Colonic mucosa (tissue), 4 donors: ENCODE data around the gene ZNF341. TPM values are rescaled to one million over a fixed set of nuclear protein-coding genes. Genes with fewer than 3 reads are reported as not detected.
A peak's percentile ranks its signal among the peaks of the same experiment; 100 is the strongest.

ENCODE experiments used
- DNase-seq: peaks from one replicate; pipeline ENCODE4 v3.0.0-alpha.2; 2020
- H3K27ac ChIP-seq: fragments of 200-600 bp; one replicate; pipeline ENCODE4 v1.8.0; 2021
- H3K27me3 ChIP-seq: fragments of 200-600 bp; one replicate; pipeline ENCODE4 v1.8.0; 2021
- H3K36me3 ChIP-seq: fragments of 200-600 bp; one replicate; pipeline ENCODE4 v1.8.0; 2021
- H3K4me1 ChIP-seq: fragments of 200-600 bp; one replicate; pipeline ENCODE4 v1.8.0; 2021; ENCODE audit warnings: mild to moderate bottlenecking
- H3K4me3 ChIP-seq: fragments of 200-600 bp; one replicate; pipeline ENCODE4 v1.8.0; 2021
- H3K9ac ChIP-seq, 2 donors: one replicate each; pipeline ENCODE4 v1.7.0; 2013; ENCODE audit warnings: control low read depth in 2 of 2, low read depth in 2 of 2, low read length in 2 of 2
- H3K9me3 ChIP-seq: fragments of 200-600 bp; one replicate; pipeline ENCODE4 v1.8.0; 2021
- CTCF ChIP-seq: fragments of 200-600 bp; IDR thresholded peaks from one replicate; pipeline ENCODE4 v1.8.0; 2022; ENCODE audit warnings: antibody characterized with exemption, mild to moderate bottlenecking
- intact Hi-C: fragments of 100-400 bp; cut with DNase I; formaldehyde crosslinking; loops from one replicate; pipeline ENCODE4 v1.14.1; 2022
- total RNA-seq, 2 donors: library from RNA; stranded (reverse); fragmentation: NEBNext Ultra II Directional in 1 of 2; extraction: Animal tissue kit (Norgen Biotek cat#: 25700) in 1 of 2; gene quantifications; one replicate each; pipeline ENCODE4 v1.2.1, GENCODE V29; 2021
- donor health status: healthy.
- donor health status: DM: no; HTN: no; CAD: no.
- donor health status: DM: no; HTN: no; CAD: no.

ZNF341 gene
- total RNA-seq, 2 donors from 2014 or later: 2.7 to 6.1 TPM

GRCh38 chr20:33704197-33704924 is 27.4 kb upstream of the ZNF341 start:
- H3K9me3 ChIP-seq: no peaks in the 10 kb centered on the region
- H3K36me3 ChIP-seq: no peaks in the 10 kb centered on the region
- H3K4me3 ChIP-seq: no peak overlapping the region
- no peak overlapping the region for H3K9ac ChIP-seq
- no peak overlapping the region for H3K27ac ChIP-seq
- no peak for TF ChIP-seq CTCF
- H3K27me3 ChIP-seq: no peaks in the 10 kb centered on the region
- no peaks in the 10 kb centered on the region for H3K4me1 ChIP-seq
- intact Hi-C loops: no loop called here
- DNase-seq: no peak

GRCh38 chr20:33707668-33708067 is 24.1 kb upstream of the ZNF341 start:
- H3K36me3 ChIP-seq: no peaks in the 10 kb centered on the region
- H3K27ac ChIP-seq: no peak overlapping the region
- no peak overlapping the region for H3K9ac ChIP-seq
- no peaks in the 10 kb centered on the region for H3K27me3 ChIP-seq
- TF ChIP-seq CTCF: no peak
- no peaks in the 10 kb centered on the region for H3K9me3 ChIP-seq
- DNase-seq: no peak
- H3K4me1 ChIP-seq: no peaks in the 10 kb centered on the region
- H3K4me3 ChIP-seq: no peak overlapping the region
- intact Hi-C loops: no loop called here

GRCh38 chr20:33709398-33709797 is 22.4 kb upstream of the ZNF341 start:
- Histone ChIP-seq H3K9me3 (no peaks in the 10 kb centered on the region), H3K4me1 (no peaks in the 10 kb centered on the region), H3K36me3 (no peaks in the 10 kb centered on the region), H3K9ac (no peak overlapping the region), H3K27me3 (no peaks in the 10 kb centered on the region), H3K4me3 (no peak overlapping the region), H3K27ac (no peak overlapping the region)
- DNase-seq: no peak
- no peak for TF ChIP-seq CTCF
- intact Hi-C loops: no loop called here

- Histone ChIP-seq H3K36me3 (no peaks in the 10 kb centered on the region), H3K27me3 (no peaks in the 10 kb centered on the region), H3K9me3 (no peaks in the 10 kb centered on the region), H3K27ac (no peak overlapping the region), H3K4me1 (no peaks in the 10 kb centered on the region), H3K4me3 (no peak overlapping the region), H3K9ac (no peak overlapping the region)
- no peak for TF ChIP-seq CTCF
- intact Hi-C loops: no loop called here
- DNase-seq: peak; percentile 38
Observed at GRCh38 chr20:33709905-33710541, 21.8 kb upstream of the ZNF341 start.

GRCh38 chr20:33710681-33711445 is 20.9 kb upstream of the ZNF341 start:
- DNase-seq: no peak
- no peak for TF ChIP-seq CTCF
- no peaks in the 10 kb centered on the region for H3K36me3 ChIP-seq
- H3K4me1 ChIP-seq: no peaks in the 10 kb centered on the region
- H3K27me3 ChIP-seq: no peaks in the 10 kb centered on the region
- H3K9me3 ChIP-seq: no peaks in the 10 kb centered on the region
- H3K4me3 ChIP-seq: no peak overlapping the region
- intact Hi-C loops: no loop called here
- H3K27ac ChIP-seq: no peak overlapping the region
- no peak overlapping the region for H3K9ac ChIP-seq
